ENCODE measurements around the gene HSP90AB1.

HSP90AB1 gene

GRCh38 chr6:44254191-44255104 is 7.5 kb downstream of the HSP90AB1 start:
- DNase-seq (ENCODE audit: low read depth in 3 of 3, low spot score in 1 of 3) = no peak

- DNase-seq (ENCODE audit: low read depth in 3 of 3, low spot score in 1 of 3) = no peak
Measured at GRCh38 chr6:44255105-44255808, 8.4 kb downstream of the HSP90AB1 start.

- no peak for DNase-seq (ENCODE audit: low read depth in 3 of 3, low spot score in 1 of 3)
Measured at GRCh38 chr6:44255871-44256774, 9.2 kb downstream of the HSP90AB1 start.

GRCh38 chr6:44256775-44257024 is 9.8 kb downstream of the HSP90AB1 start:
- no peak for DNase-seq (ENCODE audit: low read depth in 3 of 3, low spot score in 1 of 3)

GRCh38 chr6:44257025-44257752 is 10.3 kb downstream of the HSP90AB1 start, which contains the start of gene SLC35B2:
SLC35B2 (minus strand) TSS chr6:44257528; CDS start chr6:44257410, 118 bp downstream.
- peak in 2 of 3 donors; percentile 44 to 56 for DNase-seq (ENCODE audit: low read depth in 3 of 3, low spot score in 1 of 3)

- no peak for DNase-seq (ENCODE audit: low read depth in 3 of 3, low spot score in 1 of 3)
Measured at GRCh38 chr6:44257753-44258324, 10.9 kb downstream of the HSP90AB1 start.

- DNase-seq (ENCODE audit: low read depth in 3 of 3, low spot score in 1 of 3) = no peak
Measured at GRCh38 chr6:44258325-44258863, 11.5 kb downstream of the HSP90AB1 start.

- no peak for DNase-seq (ENCODE audit: low read depth in 3 of 3, low spot score in 1 of 3)
Measured at GRCh38 chr6:44258921-44259320, 12.0 kb downstream of the HSP90AB1 start.

- no peak for DNase-seq (ENCODE audit: low read depth in 3 of 3, low spot score in 1 of 3)
Measured at GRCh38 chr6:44260011-44260410, 13.1 kb downstream of the HSP90AB1 start.

GRCh38 chr6:44260451-44261297 is 13.8 kb downstream of the HSP90AB1 start:
- DNase-seq (ENCODE audit: low read depth in 3 of 3, low spot score in 1 of 3) = no peak

GRCh38 chr6:44261581-44261980 is 14.7 kb downstream of the HSP90AB1 start:
- no peak for DNase-seq (ENCODE audit: low read depth in 3 of 3, low spot score in 1 of 3)

- DNase-seq (ENCODE audit: low read depth in 3 of 3, low spot score in 1 of 3) = no peak
Measured at GRCh38 chr6:44262467-44263353, 15.8 kb downstream of the HSP90AB1 start.

- DNase-seq (ENCODE audit: low read depth in 3 of 3, low spot score in 1 of 3) = no peak
Measured at GRCh38 chr6:44263354-44264100, 16.6 kb downstream of the HSP90AB1 start.

- DNase-seq (ENCODE audit: low read depth in 3 of 3, low spot score in 1 of 3) = no peak
Measured at GRCh38 chr6:44264154-44265006, 17.5 kb downstream of the HSP90AB1 start.

- DNase-seq (ENCODE audit: low read depth in 3 of 3, low spot score in 1 of 3) = peak; percentile 88 to 99 (median 93)
Measured at GRCh38 chr6:44265007-44265721, 18.3 kb downstream of the HSP90AB1 start, which contains the start of gene NFKBIE. NFKBIE (minus strand) TSS chr6:44265551; CDS start chr6:44265346, 205 bp downstream.

Data from stimulated activated CD4-positive, alpha-beta T cell treated with anti-CD3 and anti-CD28 coated beads, TNF-alpha, amount 100 ng/mL, for 1 hour (primary cell).